HEK293 (cell line): ENCODE measurements around the gene TEX14.

ENCODE experiments used
- REPIN1 ChIP-seq: fragments of 450-650 bp; formaldehyde crosslinking; IDR thresholded peaks from 2 replicates; pipeline ENCODE4 v1.5.1; 2017; ENCODE audit warnings: missing biosample characterization, missing genetic modification characterization, low read depth
- ZNF169 ChIP-seq: fragments of 450-650 bp; formaldehyde crosslinking; IDR thresholded peaks from 2 replicates; pipeline ENCODE4 v1.5.1; 2016; ENCODE audit warnings: missing biosample characterization, missing genetic modification characterization
- ZNF335 ChIP-seq: fragments of 450-650 bp; formaldehyde crosslinking; conservative IDR thresholded peaks from 2 replicates; pipeline ENCODE4 v1.5.1; 2016; ENCODE audit warnings: missing biosample characterization, missing genetic modification characterization
- ZNF510 ChIP-seq: fragments of 450-650 bp; formaldehyde crosslinking; IDR thresholded peaks from 2 replicates; pipeline ENCODE4 v1.5.1; 2018; ENCODE audit warnings: mild to moderate bottlenecking, missing genetic modification characterization, missing biosample characterization; ENCODE audit not compliant: insufficient replicate concordance
- ZNF670 ChIP-seq: fragments of 450-650 bp; formaldehyde crosslinking; IDR thresholded peaks from 2 replicates; pipeline ENCODE4 v1.5.1; 2016; ENCODE audit warnings: missing biosample characterization, missing genetic modification characterization, low read depth
- ZNF747 ChIP-seq: fragments of 450-650 bp; formaldehyde crosslinking; IDR thresholded peaks from 2 replicates; pipeline ENCODE4 v1.5.1; 2016; ENCODE audit warnings: missing biosample characterization, missing genetic modification characterization
- ZNF777 ChIP-seq: fragments of 450-650 bp; formaldehyde crosslinking; IDR thresholded peaks from 2 replicates; pipeline ENCODE4 v1.5.1; 2017; ENCODE audit warnings: missing biosample characterization, missing genetic modification characterization, borderline replicate concordance
- TF ChIP-seq, protein P1 (sequence below): fragments of 450-650 bp; formaldehyde crosslinking; IDR thresholded peaks from 2 replicates; pipeline ENCODE4 v1.5.1; 2016; ENCODE audit warnings: missing biosample characterization, missing genetic modification characterization
- TF ChIP-seq, protein P2 (sequence below): fragments of 450-650 bp; IDR thresholded peaks from 2 replicates; pipeline ENCODE4 v1.5.1; 2018; ENCODE audit warnings: missing biosample characterization, missing genetic modification characterization
- TF ChIP-seq, protein P3 (sequence below): fragments of 450-650 bp; formaldehyde crosslinking; IDR thresholded peaks from 2 replicates; pipeline ENCODE4 v1.5.1; 2017; ENCODE audit warnings: missing biosample characterization, missing genetic modification characterization

DNA sequence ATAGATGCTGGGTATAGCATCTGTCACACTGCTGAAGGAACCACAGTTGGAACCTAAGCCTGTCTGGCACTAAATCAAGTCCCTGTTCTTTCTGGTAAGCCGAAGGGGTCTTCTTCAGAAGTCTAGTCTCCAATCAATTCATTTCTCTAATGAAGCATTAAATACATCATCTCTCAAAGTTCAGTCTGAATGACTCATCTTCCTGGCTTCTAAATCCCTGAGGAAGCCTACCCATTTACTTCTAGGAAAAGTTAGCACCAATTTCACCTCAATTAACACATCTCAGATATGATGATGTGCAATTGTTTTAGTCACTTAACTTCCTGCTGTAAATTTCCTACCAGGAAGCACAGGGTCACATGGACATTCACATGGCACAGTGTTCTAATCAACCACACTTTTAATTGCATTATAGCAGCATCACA, 49.9 kb downstream of the TEX14 start:
- TF ChIP-seq, protein P1, sequence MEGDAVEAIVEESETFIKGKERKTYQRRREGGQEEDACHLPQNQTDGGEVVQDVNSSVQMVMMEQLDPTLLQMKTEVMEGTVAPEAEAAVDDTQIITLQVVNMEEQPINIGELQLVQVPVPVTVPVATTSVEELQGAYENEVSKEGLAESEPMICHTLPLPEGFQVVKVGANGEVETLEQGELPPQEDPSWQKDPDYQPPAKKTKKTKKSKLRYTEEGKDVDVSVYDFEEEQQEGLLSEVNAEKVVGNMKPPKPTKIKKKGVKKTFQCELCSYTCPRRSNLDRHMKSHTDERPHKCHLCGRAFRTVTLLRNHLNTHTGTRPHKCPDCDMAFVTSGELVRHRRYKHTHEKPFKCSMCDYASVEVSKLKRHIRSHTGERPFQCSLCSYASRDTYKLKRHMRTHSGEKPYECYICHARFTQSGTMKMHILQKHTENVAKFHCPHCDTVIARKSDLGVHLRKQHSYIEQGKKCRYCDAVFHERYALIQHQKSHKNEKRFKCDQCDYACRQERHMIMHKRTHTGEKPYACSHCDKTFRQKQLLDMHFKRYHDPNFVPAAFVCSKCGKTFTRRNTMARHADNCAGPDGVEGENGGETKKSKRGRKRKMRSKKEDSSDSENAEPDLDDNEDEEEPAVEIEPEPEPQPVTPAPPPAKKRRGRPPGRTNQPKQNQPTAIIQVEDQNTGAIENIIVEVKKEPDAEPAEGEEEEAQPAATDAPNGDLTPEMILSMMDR (tag by site-specific recombination): no peak
- TF ChIP-seq, protein P2, sequence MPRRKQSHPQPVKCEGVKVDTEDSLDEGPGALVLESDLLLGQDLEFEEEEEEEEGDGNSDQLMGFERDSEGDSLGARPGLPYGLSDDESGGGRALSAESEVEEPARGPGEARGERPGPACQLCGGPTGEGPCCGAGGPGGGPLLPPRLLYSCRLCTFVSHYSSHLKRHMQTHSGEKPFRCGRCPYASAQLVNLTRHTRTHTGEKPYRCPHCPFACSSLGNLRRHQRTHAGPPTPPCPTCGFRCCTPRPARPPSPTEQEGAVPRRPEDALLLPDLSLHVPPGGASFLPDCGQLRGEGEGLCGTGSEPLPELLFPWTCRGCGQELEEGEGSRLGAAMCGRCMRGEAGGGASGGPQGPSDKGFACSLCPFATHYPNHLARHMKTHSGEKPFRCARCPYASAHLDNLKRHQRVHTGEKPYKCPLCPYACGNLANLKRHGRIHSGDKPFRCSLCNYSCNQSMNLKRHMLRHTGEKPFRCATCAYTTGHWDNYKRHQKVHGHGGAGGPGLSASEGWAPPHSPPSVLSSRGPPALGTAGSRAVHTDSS (tag by site-specific recombination): no peak
- TF ChIP-seq ZNF670 (tag by site-specific recombination): no peak
- no peak for TF ChIP-seq ZNF335 (tag by site-specific recombination)
- TF ChIP-seq ZNF777: no peak
- TF ChIP-seq ZNF169: no peak
- no peak for TF ChIP-seq ZNF510 (tag by site-specific recombination)
- no peak for TF ChIP-seq ZNF747 (tag by site-specific recombination)
- TF ChIP-seq REPIN1 (tag by site-specific recombination): no peak
- TF ChIP-seq, protein P3, sequence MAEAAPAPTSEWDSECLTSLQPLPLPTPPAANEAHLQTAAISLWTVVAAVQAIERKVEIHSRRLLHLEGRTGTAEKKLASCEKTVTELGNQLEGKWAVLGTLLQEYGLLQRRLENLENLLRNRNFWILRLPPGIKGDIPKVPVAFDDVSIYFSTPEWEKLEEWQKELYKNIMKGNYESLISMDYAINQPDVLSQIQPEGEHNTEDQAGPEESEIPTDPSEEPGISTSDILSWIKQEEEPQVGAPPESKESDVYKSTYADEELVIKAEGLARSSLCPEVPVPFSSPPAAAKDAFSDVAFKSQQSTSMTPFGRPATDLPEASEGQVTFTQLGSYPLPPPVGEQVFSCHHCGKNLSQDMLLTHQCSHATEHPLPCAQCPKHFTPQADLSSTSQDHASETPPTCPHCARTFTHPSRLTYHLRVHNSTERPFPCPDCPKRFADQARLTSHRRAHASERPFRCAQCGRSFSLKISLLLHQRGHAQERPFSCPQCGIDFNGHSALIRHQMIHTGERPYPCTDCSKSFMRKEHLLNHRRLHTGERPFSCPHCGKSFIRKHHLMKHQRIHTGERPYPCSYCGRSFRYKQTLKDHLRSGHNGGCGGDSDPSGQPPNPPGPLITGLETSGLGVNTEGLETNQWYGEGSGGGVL: no peak
